Loucy (cell line): ENCODE data around the gene SLC22A23.

ENCODE experiments used
- H2AFZ ChIP-seq: fragments of 200-600 bp; sonication (generic); 2 replicates; pipeline ENCODE4 v1.6.0; 2016; ENCODE audit warnings: antibody characterized with exemption, mild to moderate bottlenecking, low read length, moderate library complexity
- H3F3A ChIP-seq: fragments of 200-600 bp; 2 replicates; pipeline ENCODE4 v1.6.0; 2016; ENCODE audit warnings: antibody characterized with exemption, low read depth, mild to moderate bottlenecking
- H3K27me3 ChIP-seq: fragments of 200-600 bp; sonication (generic); 2 replicates; pipeline ENCODE4 v1.6.1; 2014; ENCODE audit warnings: low read length, mild to moderate bottlenecking; ENCODE audit not compliant: insufficient read depth, poor library complexity, severe bottlenecking
- H3K36me3 ChIP-seq: fragments of 200-600 bp; sonication (generic); 2 replicates; pipeline ENCODE4 v1.6.1; 2016; ENCODE audit warnings: low read length; ENCODE audit not compliant: insufficient read depth
- H3K4me1 ChIP-seq: fragments of 200-600 bp; sonication (generic); 2 replicates; pipeline ENCODE4 v1.5.1; 2014; ENCODE audit warnings: low read length, mild to moderate bottlenecking; ENCODE audit not compliant: insufficient read depth, poor library complexity, severe bottlenecking
- H3K4me2 ChIP-seq: fragments of 200-600 bp; sonication (generic); 2 replicates; pipeline ENCODE4 v1.6.0; 2014; ENCODE audit warnings: antibody characterized with exemption, low read length, low read depth, mild to moderate bottlenecking; ENCODE audit not compliant: poor library complexity, severe bottlenecking
- H3K4me3 ChIP-seq: fragments of 200-600 bp; sonication (generic); 2 replicates; pipeline ENCODE4 v1.5.1; 2014; ENCODE audit warnings: low read length, mild to moderate bottlenecking, mixed read lengths; ENCODE audit not compliant: poor library complexity, severe bottlenecking
- H3K79me2 ChIP-seq: fragments of 200-600 bp; sonication (generic); 2 replicates; pipeline ENCODE4 v1.6.1; 2014; ENCODE audit warnings: low read length; ENCODE audit not compliant: insufficient read depth
- H3K9ac ChIP-seq: fragments of 200-600 bp; sonication (generic); 2 replicates; pipeline ENCODE4 v1.6.0; 2014; ENCODE audit warnings: mild to moderate bottlenecking, low read depth, low read length, moderate library complexity; ENCODE audit not compliant: poor library complexity, severe bottlenecking
- H3K9me2 ChIP-seq: fragments of 200-600 bp; sonication (generic); replicated peaks from 2 replicates; pipeline ENCODE4 v1.6.1; 2016; ENCODE audit warnings: low read depth, low read length, mixed read lengths
- H3K9me3 ChIP-seq: fragments of 200-600 bp; sonication (generic); 2 replicates; pipeline ENCODE4 v1.6.1; 2014; ENCODE audit warnings: mild to moderate bottlenecking, antibody characterized with exemption, low read length, low read depth; ENCODE audit not compliant: insufficient read depth
- H4K20me1 ChIP-seq: fragments of 200-600 bp; sonication (generic); 2 replicates; pipeline ENCODE4 v1.6.0; 2014; ENCODE audit warnings: antibody characterized with exemption, low read length, mild to moderate bottlenecking; ENCODE audit not compliant: insufficient read depth, poor library complexity, severe bottlenecking
- EZH2phosphoT487 ChIP-seq: fragments of 200-600 bp; IDR thresholded peaks from 2 replicates; pipeline ENCODE4 v1.6.1; 2018; ENCODE audit warnings: antibody characterized with exemption, mild to moderate bottlenecking, moderate library complexity, borderline replicate concordance
- TF ChIP-seq, protein P1 (sequence below): fragments of 200-600 bp; sonication (generic); conservative IDR thresholded peaks from 2 replicates; pipeline ENCODE4 v1.5.1; 2014; ENCODE audit warnings: mild to moderate bottlenecking, antibody characterized with exemption, low read length

Gene SLC22A23

DNA sequence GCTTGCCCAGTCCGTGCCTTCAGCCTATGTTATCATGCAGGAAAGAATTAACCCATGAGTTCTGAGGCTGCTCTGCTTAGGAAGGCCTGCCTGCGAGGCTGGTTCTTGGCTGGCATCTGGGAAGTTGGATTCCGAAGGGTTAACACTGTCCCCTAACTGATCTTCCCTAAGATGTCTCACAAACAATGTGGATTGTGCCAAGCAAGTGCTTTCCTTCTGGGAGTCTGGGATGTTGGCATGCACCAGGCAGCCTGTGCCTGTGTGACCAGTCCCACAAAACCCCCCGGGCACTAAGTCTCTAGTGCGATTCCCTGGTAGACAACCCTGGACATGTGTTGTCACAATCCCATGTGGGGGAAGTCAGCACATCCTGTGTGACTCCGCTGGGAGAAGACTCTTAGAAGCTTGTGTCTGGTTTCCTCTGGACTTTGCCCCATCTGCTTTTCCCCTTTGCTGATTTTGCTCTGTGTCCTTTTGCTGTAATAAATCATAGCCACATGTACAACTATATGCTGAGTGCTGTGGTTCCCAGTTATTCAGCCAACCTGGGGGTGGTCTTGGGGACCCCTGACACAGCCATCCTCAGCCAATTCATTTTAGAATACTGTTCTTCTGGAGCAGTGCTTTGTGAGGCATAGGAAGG lies 83.8 kb downstream of the SLC22A23 start:
- H3K27me3 ChIP-seq: no peaks in the 10 kb centered on the region
- no peak overlapping the region for H3K4me3 ChIP-seq
- no peaks in the 10 kb centered on the region for H3K9me3 ChIP-seq
- no peak overlapping the region for H3K9ac ChIP-seq
- no peaks in the 10 kb centered on the region for H3F3A ChIP-seq
- no peaks in the 10 kb centered on the region for H3K36me3 ChIP-seq
- peaks cover 48% of the 10 kb centered on the region for H3K4me1 ChIP-seq
- no peaks in the 10 kb centered on the region for H3K9me2 ChIP-seq
- H3K4me2 ChIP-seq: no peak overlapping the region
- no peaks in the 10 kb centered on the region for H3K79me2 ChIP-seq
- H4K20me1 ChIP-seq: no peaks in the 10 kb centered on the region
- TF ChIP-seq, protein P1, sequence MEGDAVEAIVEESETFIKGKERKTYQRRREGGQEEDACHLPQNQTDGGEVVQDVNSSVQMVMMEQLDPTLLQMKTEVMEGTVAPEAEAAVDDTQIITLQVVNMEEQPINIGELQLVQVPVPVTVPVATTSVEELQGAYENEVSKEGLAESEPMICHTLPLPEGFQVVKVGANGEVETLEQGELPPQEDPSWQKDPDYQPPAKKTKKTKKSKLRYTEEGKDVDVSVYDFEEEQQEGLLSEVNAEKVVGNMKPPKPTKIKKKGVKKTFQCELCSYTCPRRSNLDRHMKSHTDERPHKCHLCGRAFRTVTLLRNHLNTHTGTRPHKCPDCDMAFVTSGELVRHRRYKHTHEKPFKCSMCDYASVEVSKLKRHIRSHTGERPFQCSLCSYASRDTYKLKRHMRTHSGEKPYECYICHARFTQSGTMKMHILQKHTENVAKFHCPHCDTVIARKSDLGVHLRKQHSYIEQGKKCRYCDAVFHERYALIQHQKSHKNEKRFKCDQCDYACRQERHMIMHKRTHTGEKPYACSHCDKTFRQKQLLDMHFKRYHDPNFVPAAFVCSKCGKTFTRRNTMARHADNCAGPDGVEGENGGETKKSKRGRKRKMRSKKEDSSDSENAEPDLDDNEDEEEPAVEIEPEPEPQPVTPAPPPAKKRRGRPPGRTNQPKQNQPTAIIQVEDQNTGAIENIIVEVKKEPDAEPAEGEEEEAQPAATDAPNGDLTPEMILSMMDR: no peak
- no peak for TF ChIP-seq EZH2phosphoT487
- no peak overlapping the region for H2AFZ ChIP-seq

DNA sequence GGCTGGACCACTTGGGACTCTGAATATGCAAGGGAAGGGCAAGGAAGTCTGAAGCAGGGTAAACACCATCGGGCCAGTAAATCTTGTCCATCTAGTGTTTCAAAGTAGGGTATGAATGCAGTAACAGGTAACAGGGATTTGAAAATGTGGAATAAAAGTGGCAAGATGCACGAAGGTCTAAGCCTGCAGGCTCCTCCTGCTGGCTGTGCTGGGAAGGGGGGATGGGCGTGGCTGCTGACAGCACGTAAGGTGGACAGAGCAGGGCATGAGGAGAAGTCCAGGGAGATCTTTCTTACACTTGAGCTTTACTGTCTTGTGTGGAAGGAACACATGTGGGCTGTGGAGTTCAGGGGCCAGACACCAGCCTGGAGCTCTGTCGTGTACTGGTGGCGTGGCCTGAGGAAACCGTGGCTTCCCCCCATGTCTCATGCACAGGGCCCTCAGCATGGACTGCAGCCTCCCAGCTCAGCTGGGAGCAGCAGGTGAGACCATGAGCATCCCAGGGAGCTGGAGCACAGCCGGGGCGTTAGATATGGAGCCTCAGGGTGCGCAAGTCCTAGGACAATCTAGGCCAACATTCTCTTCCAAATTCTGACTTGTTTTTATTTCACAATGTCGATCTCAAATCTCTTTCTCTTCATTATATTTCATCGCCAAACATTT lies 84.5 kb downstream of the SLC22A23 start:
- H2AFZ ChIP-seq: no peak overlapping the region
- no peaks in the 10 kb centered on the region for H3K9me2 ChIP-seq
- H3K9me3 ChIP-seq: no peaks in the 10 kb centered on the region
- peaks cover 41% of the 10 kb centered on the region for H3K4me1 ChIP-seq
- H3F3A ChIP-seq: no peaks in the 10 kb centered on the region
- TF ChIP-seq, protein P1: no peak; the same call in 1 of the 2 replicates
- TF ChIP-seq EZH2phosphoT487: no peak
- H3K79me2 ChIP-seq: no peaks in the 10 kb centered on the region
- H4K20me1 ChIP-seq: no peaks in the 10 kb centered on the region
- H3K4me3 ChIP-seq: no peak overlapping the region
- no peak overlapping the region for H3K4me2 ChIP-seq
- H3K27me3 ChIP-seq: no peaks in the 10 kb centered on the region
- no peak overlapping the region for H3K9ac ChIP-seq
- no peaks in the 10 kb centered on the region for H3K36me3 ChIP-seq

DNA sequence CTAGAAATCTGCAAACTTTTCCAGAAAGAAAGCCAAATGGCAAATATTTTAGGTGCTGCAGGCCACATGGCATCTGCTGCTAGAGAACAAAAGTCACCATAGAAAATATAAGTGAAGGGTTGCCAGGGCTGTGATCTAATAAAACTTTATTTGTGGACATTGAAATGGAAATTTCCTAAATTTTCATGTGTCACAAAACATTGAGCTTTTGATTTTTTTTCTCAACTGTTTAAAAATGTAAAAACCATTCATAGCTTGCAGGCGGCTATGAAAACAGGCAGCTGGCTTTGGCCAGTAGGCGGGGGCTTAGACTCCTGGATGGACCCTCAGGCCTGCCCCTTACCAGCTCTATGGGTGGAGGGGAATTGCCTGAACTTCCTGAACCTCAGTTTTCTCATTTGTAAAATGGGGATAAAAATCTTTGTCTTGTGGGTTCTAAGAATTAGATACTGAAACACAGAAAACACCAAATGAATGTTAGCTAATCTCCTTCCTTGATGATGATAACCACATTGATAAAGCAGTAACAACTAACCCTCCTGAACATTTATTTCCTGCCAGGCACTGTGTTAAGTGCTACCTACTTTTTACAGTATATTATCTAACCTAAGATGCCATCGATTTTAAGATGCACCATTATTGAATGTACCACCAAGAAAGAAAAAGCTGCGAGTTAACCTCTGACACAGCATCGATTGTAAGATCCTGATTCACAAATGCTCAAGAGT lies 85.5 kb downstream of the SLC22A23 start:
- Histone ChIP-seq H3K4me3 (no peak overlapping the region), H3K27me3 (no peaks in the 10 kb centered on the region), H3K4me1 (peaks cover 32% of the 10 kb centered on the region), H4K20me1 (no peaks in the 10 kb centered on the region), H3K79me2 (no peaks in the 10 kb centered on the region), H2AFZ (no peak overlapping the region), H3K9me2 (no peaks in the 10 kb centered on the region), H3F3A (no peaks in the 10 kb centered on the region), H3K36me3 (no peaks in the 10 kb centered on the region), H3K4me2 (no peak overlapping the region), H3K9me3 (no peaks in the 10 kb centered on the region), H3K9ac (no peak overlapping the region)
- TF ChIP-seq EZH2phosphoT487: no peak
- TF ChIP-seq, protein P1: no peak
